ENCODE measurements around the gene SREBF1.

The SREBF1 gene

DNA sequence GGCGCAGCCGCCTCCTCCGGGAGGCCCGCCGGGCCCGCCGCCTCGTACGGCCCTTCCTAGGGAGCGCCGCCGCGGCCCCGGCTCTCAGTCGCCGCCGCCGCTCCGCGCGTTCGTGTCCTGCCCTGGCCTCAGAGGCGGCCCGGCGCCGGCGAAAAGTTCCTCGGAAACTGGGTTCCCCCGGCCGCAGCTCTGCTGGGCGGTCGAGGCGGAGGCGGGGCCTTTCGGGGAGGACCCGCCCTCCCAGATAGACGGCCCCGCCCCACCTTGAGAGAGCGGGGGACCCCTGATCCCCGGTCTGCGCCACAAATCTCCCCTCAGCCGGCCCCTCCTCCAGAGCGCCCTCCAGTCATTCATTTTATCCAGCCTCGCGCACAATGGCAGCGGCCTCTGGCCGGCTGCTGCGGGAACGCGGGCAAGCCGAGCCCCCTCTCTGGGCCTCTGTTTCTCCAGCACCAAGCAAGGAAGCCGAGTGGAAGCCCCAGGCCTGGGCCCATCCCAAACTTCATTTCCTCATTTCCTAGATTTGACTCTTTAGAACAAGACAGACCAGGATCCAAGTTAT is at the start of gene SREBF1:
Gene SREBF1 (minus strand): TSS at position 169 of the 562 bp plus-strand sequence. CDS start 169 bp downstream, outside the sequence.
- DNase-seq = peak; percentile 55

DNA sequence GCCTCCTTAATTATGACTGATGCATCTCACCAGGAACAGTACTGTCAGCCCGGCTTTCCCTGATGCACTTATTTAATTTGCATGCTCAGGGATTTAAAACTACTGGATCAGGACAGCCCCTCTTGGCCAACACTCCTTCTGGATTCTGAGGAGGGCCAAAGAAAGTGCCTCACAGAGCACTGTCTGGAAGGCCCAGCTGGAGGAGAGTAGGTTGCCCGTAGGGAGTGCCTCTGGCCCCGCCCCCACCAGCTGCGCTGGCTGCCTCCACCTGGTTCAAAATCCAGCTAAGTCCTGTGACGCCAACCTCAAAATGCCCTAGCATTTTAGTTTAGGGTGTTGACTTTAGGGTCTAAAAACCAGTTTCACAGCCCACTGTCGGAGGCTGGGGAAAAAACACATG is 49.4 kb upstream of the SREBF1 start:
- DNase-seq = no peak

DNA sequence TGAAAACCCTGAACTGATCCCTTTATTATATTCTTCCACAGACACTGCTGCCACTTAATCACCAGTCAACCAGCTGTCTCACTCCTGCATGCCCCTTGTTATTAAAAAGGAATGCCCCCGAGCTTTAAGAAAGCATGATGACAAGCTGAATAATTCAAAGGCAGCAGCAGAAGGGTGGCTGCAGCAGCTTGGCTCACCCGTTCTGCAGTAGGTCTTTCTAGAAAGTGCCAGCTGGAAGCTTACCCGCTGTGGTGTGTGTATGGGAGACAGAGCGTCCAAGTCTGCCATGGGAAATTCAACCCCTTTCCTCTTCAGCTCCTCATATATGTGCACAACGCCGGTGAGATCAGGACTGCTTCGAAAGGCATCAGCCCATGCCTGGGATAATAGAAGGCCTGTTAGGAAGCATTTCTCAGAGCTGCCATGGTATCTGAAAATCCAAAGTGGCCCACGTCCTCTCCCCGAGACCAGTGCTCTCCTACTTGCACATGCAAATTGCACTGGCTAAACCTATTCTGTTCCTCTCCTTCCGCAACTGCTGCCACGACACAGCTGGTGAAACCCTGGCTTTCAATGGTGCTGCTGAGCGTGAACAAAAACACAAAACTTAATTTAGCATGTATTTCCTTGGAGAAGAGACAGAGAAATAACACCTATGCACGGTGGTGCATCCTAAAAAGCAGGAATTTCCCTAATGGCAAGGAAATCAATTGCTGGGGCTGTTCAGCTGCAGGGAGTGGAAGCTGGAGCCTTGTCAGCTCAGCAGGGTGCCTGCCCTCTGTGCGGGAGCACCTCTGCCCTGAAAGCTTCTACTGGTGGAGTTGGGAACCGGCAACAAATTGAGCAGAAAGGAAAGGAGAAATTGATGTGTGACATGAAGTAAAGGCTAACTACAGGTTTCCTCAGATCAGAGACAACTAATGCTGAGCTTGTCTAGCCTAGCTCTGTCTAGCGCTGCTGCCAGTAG is 47.9 kb upstream of the SREBF1 start:
- DNase-seq = no peak

DNA sequence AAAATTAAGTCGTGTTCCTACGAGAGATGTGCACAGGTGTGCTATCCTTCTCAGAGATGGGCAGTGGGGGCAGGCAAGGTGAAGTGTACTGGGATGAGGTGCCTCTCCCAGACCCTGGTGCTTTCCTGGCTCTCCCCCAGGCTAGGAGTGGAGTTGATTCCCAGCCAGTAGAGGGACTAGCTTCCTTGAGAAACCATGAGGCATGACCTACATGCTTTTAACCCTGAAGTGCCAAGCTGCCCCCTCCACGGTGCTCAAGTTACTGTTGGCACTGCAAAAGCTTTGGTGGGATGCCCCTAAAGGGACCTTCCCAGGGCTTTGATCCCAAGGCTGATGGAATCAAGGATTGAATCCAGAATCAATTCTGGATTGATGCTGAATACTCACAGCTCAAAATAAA is 47.0 kb upstream of the SREBF1 start:
- DNase-seq = no peak

DNA sequence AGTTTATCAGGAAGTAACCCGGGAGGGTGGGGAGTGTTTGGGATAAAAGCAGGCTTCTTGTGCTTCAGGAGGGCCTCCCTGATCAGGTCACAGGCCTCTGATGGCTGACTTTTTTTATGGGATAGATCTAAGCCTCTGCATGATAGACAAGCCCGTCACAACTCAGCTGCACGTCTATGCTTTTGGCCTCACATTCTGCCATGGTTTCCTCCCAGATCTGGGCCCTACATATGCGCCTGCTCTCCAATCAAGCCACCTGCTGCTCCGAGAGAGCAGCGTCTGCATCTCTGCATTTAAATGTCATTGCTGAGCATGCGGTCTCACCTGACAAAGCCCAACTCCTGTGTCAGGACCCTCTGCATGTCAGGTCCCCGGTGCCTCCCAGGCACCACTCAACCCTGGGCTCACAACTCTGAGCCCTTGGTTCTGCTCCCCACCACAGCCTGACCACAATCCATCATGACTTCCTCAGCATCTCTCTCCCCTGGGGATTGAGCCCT is 45.3 kb upstream of the SREBF1 start:
- DNase-seq = no peak

DNA sequence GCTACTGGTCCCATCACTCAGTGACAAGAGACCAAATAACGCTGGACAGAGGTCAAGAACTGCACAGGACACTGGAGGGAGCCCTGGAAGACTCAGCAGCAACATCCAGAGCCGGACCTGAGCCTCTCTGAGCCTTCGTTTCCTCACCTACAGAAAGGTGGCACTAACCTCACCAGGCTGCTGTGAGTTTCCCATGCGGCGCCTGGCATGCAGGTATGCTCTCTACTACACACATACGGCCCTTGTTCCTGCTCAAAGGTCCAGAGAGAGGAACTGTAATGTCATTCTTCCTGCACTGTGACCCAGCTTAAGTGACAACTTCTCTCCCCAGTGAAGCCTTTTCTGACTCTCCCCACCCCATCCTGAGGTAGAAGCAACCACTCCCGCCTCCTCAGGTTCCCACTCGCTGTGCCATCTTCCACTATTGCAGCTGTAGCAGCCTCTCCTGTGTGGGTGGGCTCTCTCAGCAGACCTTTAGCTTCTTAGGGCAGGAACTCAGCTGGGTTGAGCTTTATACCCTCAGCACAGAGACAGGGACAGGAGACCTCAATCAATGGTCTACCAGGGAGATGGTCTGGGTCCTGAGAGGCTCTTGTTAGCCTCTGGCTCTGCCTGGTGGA is 43.9 kb upstream of the SREBF1 start:
- DNase-seq = no peak

DNA sequence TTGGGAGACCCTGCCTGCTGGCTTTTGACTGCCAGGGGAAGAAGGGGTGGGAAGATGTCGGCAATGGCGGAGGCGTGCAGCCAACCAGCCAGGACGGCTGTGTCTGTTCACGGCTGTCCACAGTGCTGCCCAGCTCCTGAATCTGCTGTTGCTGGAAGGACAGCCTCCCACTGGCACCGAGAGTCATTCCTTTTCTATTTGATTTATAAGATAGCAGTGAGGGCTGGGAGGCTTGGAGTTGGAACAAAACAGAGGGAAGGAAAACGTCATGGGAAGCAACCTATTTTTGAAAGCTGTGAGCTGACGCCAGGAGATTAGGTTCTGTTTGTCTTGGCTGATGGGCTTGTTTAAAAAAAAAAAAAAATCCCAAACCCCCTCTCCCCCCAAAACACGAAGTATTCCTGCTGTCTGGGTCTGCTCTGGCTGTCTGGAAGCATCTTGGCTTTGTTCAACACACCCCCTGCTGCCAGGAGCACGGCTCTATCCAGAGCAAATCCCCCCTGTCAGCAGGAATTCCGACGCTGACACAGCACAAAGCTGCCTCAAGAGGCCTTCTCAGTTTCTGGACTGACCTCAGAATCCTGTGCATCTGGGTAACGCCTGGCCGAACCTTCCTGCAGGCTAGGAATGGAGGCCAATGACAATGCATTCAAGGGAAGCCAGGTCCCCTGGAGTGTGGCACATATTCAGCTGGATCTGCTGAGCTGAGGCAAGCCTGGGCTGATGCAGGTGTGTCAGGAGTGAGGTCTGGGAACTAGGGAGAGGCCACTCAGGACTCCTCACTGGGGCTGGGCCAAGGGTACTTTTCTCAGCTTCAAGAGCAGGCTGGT is 41.0 kb upstream of the SREBF1 start:
- no peak for DNase-seq

DNA sequence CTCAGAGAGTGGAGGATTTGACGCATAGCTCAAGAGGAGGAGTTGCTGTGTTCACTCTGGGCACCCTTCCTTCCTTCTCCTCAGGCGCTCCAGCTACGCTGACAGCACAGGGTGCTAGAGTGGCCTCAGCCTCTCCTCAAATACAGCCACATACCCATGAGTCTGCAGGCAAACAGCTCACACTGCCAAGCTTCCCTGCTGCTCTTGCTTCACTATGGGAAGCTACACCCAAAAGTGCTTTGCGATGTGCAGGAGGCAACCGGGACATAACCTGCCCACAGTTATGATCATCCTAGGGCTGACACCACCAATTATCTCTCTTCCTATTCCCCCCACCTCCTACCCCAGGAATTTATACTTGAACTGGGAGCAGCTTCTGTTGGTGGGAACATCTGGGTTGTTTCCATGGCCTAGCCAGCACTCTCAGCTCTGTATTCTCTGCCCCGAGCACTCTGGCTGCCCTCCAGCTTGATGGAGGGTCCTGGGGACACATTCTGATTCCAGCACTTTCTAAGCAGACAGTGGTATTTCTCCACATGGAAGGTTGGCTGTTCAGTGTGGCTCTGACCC is 40.3 kb upstream of the SREBF1 start:
- no peak for DNase-seq

DNA sequence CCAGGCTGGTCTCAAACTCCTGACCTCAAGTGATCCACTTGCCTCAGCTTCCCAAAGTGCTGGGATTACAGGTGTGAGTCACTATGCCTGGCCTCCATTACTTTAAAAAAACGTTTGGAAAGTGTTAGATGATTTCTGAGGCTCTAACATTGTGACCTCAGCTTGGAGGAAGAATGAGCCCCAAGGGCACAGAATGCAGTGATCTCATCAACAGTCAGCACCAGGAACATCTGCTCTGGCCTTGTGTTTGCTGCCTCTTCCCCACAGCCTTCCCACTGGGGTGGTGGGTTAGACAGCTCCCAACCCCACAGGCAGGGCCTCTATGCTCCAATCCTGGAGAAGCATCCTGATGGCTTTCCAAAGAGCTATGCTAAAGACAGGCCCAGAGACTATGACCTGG is 37.7 kb upstream of the SREBF1 start:
- no peak for DNase-seq

DNA sequence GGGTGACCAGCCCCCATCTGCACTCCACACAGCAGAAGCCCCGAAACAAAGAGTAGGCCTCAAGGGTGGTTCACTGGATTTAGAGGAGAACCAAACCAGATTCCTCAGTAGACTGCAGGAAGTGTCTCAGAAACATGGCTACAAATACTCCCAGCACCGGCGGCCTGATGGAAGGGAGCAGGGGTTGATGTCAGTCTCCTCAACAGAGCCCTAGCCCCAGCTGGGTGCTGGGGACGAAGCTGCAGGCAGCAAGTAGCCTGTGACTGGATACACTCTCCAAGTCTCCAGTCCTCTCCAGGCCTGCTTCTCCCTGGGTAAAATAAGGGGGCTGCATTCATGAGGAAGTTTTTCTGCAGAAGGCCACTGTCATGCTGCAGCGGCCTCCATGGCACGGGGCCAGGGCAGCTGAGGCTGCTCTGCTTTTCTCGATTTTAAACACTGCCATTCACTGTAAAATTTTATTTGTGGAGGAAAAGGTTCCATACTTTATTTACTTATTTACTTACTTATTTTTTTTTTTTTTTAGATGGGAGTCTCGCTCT is 36.7 kb upstream of the SREBF1 start:
- no peak for DNase-seq

DNA sequence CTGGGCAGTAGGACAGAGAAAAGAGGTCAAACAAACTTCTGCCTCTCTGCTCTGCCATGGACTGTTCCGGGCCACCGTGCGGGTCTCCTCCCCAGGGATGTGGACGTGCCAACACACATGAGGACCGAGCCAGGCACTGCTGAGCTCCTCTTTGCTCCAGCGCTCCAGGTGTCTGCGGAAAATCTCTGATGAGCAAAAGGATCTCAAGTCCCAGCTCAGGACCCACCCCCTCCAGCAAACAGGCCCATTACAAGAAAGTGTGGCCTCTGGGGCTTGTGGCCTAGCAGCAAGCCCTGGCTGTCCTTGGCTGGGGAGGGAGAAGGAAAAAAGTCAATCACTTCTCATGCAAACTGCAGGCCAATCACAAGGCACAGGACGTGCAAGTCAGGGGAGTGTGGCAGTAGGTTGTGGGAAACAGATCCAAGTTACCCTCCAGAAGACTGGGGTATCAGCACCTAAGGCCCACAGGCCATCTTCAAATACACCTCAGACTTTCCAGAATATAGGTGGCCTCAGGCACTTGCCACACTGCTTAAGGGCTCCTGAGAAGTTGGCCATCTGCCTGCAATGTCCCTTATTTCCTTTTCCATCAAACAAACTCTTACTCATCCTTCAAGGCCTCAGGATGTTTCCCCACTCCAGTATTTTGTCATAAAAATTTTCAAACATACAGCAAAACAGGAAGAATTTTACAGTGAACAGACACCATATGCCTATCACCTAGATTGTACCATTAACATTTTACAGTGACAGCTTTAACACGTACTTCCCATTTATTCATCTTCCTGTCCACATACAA is 36.0 kb upstream of the SREBF1 start:
- DNase-seq = no peak

DNA sequence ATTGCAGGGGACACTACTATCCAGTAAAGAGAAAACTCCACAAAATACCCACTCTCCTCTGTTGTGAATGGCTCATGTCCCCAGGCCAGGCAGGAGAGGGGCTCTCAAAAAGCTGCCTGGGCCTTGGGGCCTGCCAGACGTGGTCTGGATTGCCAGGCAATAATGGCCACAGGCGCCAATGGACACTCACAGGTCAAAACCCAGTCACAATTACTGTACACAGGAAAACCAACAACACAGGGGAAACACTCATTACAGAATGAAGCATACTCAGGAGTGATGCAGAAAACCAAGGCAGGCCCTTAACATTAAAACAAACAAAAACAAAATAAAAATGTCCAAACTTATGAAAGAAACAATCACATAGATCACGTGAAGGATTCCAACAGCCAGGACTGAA is 35.1 kb upstream of the SREBF1 start:
- no peak for DNase-seq

DNA sequence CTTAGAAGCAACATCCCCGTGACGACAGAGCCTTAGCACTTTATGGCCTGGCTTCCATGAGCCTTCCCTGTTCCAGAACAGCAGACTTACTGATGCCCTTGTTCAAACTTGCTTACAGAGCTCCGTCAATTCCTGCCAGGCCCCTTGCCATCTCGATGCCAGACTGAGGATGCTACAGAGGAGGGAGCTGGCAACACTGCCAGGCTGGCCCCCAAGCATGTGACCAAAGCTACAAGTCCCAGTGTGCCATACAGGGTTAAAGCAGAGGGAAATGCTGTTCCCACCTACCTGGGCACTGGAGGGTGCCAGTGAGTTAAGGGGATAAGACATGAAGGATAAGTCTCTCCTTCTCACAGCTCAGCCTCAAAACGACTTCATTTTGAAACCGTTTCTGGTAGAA is 33.5 kb upstream of the SREBF1 start:
- DNase-seq = no peak

DNA sequence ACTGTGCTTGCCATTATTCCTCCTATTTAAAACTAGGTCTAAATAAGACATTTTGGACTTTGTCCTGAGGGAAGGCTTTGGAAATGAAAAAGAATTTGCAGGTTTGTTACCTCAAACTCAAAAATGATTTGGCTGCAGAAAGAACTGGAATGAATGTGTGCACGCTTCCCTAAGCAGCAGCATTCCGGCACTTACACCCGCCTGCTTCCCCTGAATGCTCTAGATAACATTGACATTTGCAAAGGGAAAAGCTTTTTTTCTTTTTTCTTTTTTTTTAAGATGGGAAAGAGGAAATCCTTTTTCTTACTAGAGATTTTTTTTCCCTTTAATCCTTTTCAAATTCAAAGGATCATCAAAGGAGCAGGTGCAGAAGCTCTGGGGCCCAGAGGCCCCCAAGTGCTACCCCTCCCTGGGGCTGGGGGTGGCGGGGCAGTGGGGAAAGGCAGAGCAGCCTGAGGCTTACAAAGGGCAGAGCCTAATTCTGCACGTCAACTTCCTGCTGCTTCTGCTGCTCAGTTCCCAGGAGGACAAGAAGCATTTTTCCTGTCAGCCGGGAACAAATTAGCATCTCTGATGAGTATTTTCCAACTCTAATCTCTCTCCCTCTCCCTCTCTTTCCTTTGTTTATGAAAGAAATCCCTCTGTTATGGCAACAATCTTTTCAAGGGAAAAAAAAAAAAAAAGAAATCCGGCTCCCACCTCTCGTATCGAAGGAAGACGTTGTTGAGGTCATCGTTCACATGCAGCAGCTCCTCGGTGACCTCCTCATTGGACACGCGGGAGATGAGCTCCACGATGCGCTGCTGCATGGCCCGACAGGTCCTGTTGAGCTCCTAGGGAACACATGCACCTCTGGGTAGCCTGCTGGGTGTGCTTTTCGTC is 32.1 kb upstream of the SREBF1 start:
- no peak for DNase-seq

DNA sequence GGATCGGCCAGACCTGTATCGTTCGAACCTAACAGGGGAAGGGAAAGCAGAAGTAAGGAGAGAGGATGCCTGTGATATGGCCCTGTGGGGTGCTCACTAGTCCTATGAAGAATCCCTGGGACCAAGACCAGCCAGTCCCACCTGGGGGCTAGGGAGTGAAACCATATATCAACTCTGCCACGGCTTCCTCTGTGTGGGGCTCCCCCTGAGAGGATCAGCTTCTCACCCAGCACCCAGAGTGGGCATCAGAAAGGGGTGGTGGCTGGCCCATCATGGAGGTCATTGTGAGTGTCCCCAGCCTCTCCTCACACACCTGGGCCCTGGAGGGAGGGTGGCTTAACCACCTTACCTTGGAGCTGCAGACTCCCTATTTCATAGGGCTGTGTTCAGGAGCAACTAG is 30.1 kb upstream of the SREBF1 start:
- no peak for DNase-seq

DNA sequence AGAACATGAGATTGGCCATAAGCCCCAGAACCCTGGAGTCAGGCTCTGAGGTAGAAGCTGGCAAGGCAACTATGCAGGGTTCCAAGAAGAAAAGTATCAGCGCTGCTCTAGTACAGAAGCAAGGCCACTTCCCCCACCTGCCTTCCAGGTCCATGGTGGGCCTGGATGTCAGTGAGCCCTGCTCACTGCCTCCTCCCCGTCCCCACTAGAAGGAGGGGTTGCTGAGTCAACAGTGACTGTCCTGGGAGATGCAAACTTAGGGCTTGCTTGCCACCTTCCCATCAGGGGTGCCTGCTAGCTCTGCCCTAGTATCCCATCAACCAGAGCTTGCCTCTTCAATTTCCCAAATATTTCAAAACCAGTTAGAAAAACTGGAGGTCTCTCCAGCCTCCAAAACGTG is 29.6 kb upstream of the SREBF1 start:
- DNase-seq = no peak

DNA sequence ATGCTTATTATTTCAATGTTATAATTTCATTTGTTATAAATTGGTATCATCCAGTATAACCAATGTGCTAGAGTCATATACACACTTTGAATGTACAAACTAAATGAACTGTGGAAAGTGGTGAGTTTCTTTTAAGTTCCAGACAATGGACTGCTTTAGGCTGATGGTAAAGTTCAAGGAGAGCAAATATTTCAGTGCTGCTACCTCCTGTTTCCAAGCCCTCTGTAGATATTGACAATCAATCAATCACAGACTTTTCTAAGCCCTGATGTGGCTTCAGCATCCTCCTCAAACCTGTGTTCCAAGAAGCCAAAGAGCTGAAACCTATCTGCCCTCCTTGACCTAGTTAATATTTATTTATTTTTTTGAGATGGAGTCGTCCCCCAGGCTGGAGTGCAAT is 28.2 kb upstream of the SREBF1 start:
- DNase-seq = no peak

DNA sequence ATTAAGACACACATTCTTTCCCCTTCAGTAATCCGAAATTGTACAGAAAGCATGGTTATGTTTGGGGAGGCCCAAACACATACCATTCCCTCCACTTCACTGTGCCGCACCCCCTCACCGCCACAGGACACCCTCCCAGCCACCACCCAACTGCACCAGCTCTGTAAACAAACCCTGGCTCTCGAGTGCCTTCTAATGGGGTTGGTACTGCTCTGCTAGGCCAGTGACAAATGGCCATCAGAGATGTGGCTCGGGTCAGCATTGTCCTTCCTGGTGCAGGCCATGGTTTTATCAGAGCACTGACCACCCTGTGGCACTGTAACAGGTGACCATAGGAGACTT is 24.0 kb upstream of the SREBF1 start:
- DNase-seq = no peak

DNA sequence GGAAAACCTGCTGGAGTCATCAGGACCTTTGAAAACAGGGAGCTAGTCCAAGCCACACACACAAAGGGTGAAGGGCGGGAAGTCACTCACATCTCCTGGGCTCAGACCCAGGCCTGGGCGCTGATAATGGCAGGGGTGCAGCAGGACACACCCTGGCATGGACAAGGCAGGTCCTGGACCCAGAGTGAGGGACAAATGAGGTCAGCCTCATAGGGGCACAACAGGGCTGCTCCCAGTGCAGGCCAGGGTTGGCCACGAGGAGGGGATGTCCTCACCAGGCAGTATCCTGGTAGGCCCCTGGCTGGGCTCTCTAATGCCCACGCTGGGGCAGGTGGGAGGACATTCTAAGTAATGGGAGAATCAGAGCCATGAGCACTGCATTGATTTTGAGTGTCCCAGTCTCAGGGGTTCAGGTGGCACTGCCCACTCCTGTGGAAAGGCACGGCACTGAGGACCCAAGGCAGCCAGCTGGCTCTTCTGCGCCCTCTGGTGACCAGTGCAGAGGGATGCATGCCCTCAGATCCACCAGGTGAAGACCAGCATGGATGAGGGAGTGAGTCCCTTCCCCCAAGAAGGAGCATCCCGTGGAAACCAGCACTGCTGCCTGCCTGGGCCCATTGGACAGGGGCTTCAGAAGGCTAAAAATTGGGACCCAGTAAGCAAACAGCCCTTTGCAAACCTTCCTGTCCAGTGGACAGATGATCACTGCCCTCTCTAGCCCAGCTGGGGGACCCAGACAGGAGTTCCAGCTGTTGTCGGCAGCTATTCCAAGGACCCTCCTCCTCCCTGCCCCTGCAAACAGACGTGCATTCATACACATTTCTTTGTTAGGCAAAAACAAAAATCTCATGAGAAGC is 23.4 kb upstream of the SREBF1 start:
- DNase-seq = peak; percentile 73
